Aorta (tissue), 5 donors: ENCODE measurements around the gene PTPRN2. TPM values are rescaled to one million over a fixed set of nuclear protein-coding genes. Genes with fewer than 3 reads are reported as not detected.
A peak's percentile ranks its signal among the peaks of the same experiment; 100 is the strongest.
"Not testable (repeated sequence)": the region's sequence is repeated elsewhere in the genome, so short reads cannot be mapped to it uniquely, and the experiment has no call there.

Experiments used
- ATAC-seq: fragments of 200-7000 bp; cut with Tn5 transposase; one replicate; pipeline ENCODE4 v1.9.1; 2022; ENCODE audit warnings: moderate library complexity; ENCODE audit not compliant: low FRiP score
- DNase-seq, 2 donors: peaks; one replicate each; pipeline ENCODE4 v3.0.0-alpha.2; 2020
- H3K27ac ChIP-seq, 2 donors: one replicate each; pipeline ENCODE4 v1.5.1; 2013; ENCODE audit warnings: low read length in 2 of 2, mild to moderate bottlenecking in 2 of 2, moderate library complexity in 2 of 2, control low read depth in 1 of 2, inconsistent platforms in 1 of 2, low read depth in 1 of 2
- H3K27me3 ChIP-seq, 2 donors: one replicate each; pipeline ENCODE4 v1.6.1; 2013; ENCODE audit warnings: control low read depth in 1 of 2, low read length in 1 of 2, mild to moderate bottlenecking in 1 of 2, moderate library complexity in 1 of 2; ENCODE audit not compliant: insufficient read depth in 2 of 2, control insufficient read depth in 1 of 2
- H3K36me3 ChIP-seq, 2 donors: one replicate each; pipeline ENCODE4 v1.6.1; 2013; ENCODE audit warnings: control low read depth in 1 of 2, low read length in 1 of 2, mild to moderate bottlenecking in 1 of 2; ENCODE audit not compliant: insufficient read depth in 2 of 2, control insufficient read depth in 1 of 2
- H3K4me1 ChIP-seq, 2 donors: one replicate each; pipeline ENCODE4 v1.6.1; 2013; ENCODE audit warnings: low read length in 2 of 2, control low read depth in 1 of 2, mild to moderate bottlenecking in 1 of 2, moderate library complexity in 1 of 2; ENCODE audit not compliant: insufficient read depth in 2 of 2, control insufficient read depth in 1 of 2
- H3K4me3 ChIP-seq, 2 donors: one replicate each; pipeline ENCODE4 v1.5.1; 2013; ENCODE audit warnings: low read length in 2 of 2, control low read depth in 1 of 2, mild to moderate bottlenecking in 1 of 2
- H3K9me3 ChIP-seq: one replicate; pipeline ENCODE4 v1.6.1; 2013; ENCODE audit warnings: mild to moderate bottlenecking, low read length; ENCODE audit not compliant: control insufficient read depth
- WGBS, 2 donors: extraction: QIAGEN DNeasy Blood & Tissue Kit; methylation state at CpG; one replicate each; pipeline ENCODE4 v1.1.7; 2013; 5-methylcytosine and 5-hydroxymethylcytosine counted together
- intact Hi-C, 2 donors: fragments of 100-400 bp; cut with DNase I; formaldehyde crosslinking; loops; one replicate each; pipeline versions ENCODE4 v1.14.2 to v1.15.0; 2022
- polyA plus RNA-seq, 2 donors: library from polyadenylated mRNA; stranded (reverse); fragments of 200-250 nt; gene quantifications; one replicate each; pipeline ENCODE4 v1.2.3, GENCODE V29; 2013
- total RNA-seq, 2 donors: library from RNA; stranded (reverse); fragmentation: NEBNext Ultra II Directional; extraction: Animal tissue kit (Norgen Biotek cat#: 25700); gene quantifications; one replicate each; pipeline ENCODE4 v1.2.1, GENCODE V29; 2021
- donor health status: healthy with polysubstance abuse.
- donor health status: Bipolar disorder and iron deficiency.
- donor health status: DM: no; HTN: no; CAD: no.
- donor health status: DM: no; HTN: no; CAD: no.
- donor health status: DM: yes; HTN: yes; CAD: no.

The PTPRN2 gene
- total and polyA plus RNA-seq, 4 donors, result 0.67 to 3.3 (median 1.4) TPM

DNA sequence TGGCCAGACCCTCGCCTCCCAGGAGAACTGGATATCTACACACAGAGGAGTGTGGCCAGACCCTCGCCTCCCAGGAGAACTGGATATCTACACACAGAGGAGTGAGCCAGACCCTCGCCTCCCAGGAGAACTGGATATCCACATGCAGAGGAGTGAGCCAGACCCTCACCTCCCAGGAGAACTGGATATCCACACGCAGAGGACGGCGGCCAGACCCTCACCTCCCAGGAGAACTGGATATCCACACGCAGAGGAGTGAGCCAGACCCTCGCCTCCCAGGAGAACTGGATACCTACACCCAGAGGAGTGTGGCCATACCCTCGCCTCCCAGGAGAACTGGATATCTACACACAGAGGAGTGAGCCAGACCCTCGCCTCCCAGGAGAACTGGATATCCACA lies 862.3 kb downstream of the PTPRN2 start:
- intact Hi-C loops, H3K4me3 ChIP-seq, H3K4me1 ChIP-seq, H3K36me3 ChIP-seq, DNase-seq, H3K9me3 ChIP-seq, H3K27ac ChIP-seq, ATAC-seq, H3K27me3 ChIP-seq: not testable (repeated sequence)
- 72 to 76% methylated on average over 8 to 10 of the region's 10 CpGs for WGBS, 2 donors

GRCh38 chr7:157723205-157723604 lies 864.4 kb downstream of the PTPRN2 start:
- H3K4me3 ChIP-seq, result no peak overlapping the region
- no peaks in the 10 kb centered on the region for H3K36me3 ChIP-seq
- H3K27ac ChIP-seq, result no peak overlapping the region
- H3K9me3 ChIP-seq, result no peaks in the 10 kb centered on the region
- H3K27me3 ChIP-seq, result no peaks in the 10 kb centered on the region
- DNase-seq (no peak), ATAC-seq (peak; percentile 33)
- no peaks in the 10 kb centered on the region for H3K4me1 ChIP-seq
- WGBS, 2 donors, result 70 to 71% methylated on average over 10 of the region's 10 CpGs
- intact Hi-C loops, result no loop called here

GRCh38 chr7:157722137-157723060 lies 865.2 kb downstream of the PTPRN2 start:
- intact Hi-C loops, result no loop called here
- ATAC-seq (peak; percentile 47), DNase-seq (peak in 1 of 2 donors; percentile 64)
- WGBS, 2 donors, result 79 to 82% methylated on average over 30 to 32 of the region's 32 CpGs
- Histone ChIP-seq H3K4me3 (no peak overlapping the region), H3K4me1 (no peaks in the 10 kb centered on the region), H3K9me3 (no peaks in the 10 kb centered on the region), H3K36me3 (no peaks in the 10 kb centered on the region), H3K27ac (no peak overlapping the region), H3K27me3 (no peaks in the 10 kb centered on the region)

DNA sequence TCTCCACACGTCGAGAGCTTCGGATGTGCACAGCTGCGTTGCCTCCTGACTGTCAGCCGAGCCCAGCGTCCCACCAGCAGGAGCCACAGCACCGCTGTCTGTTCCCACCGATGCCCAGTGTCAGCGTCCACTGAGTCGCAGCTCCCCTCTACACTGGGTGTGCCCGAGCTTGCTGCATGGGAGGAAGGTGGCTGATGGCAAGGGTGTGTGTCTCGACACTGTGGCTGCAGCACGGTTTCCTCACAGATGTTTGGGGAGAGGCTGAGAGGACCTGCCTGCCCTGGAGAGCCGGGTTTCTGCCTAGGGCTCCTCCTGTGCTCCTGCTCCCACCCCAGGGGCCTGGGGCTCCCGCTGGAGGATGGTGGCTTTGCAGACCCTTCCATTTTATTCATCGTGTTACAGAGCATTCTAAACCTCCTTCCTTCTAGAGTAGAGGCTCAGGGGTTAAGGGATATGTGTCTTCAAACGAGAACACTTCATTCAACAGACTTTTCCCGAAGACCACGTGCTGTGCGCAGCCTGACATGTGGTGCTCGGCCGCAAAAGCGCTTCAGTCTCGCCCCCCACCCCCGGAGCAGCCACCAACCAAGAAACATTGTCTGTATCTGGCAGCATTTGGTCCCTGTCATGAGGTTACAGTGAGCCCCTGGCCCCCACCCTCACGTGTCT lies 866.0 kb downstream of the PTPRN2 start:
- intact Hi-C loops, result no loop called here
- DNase-seq, result peak in 1 of 2 donors; percentile 53
- no peak for ATAC-seq
- WGBS, 2 donors, result 78 to 83% methylated on average over 26 of the region's 26 CpGs
- no peaks in the 10 kb centered on the region for H3K4me1 ChIP-seq
- H3K4me3 ChIP-seq, result no peak overlapping the region
- no peak overlapping the region for H3K27ac ChIP-seq
- H3K9me3 ChIP-seq, result no peaks in the 10 kb centered on the region
- no peaks in the 10 kb centered on the region for H3K27me3 ChIP-seq
- H3K36me3 ChIP-seq, result no peaks in the 10 kb centered on the region

DNA sequence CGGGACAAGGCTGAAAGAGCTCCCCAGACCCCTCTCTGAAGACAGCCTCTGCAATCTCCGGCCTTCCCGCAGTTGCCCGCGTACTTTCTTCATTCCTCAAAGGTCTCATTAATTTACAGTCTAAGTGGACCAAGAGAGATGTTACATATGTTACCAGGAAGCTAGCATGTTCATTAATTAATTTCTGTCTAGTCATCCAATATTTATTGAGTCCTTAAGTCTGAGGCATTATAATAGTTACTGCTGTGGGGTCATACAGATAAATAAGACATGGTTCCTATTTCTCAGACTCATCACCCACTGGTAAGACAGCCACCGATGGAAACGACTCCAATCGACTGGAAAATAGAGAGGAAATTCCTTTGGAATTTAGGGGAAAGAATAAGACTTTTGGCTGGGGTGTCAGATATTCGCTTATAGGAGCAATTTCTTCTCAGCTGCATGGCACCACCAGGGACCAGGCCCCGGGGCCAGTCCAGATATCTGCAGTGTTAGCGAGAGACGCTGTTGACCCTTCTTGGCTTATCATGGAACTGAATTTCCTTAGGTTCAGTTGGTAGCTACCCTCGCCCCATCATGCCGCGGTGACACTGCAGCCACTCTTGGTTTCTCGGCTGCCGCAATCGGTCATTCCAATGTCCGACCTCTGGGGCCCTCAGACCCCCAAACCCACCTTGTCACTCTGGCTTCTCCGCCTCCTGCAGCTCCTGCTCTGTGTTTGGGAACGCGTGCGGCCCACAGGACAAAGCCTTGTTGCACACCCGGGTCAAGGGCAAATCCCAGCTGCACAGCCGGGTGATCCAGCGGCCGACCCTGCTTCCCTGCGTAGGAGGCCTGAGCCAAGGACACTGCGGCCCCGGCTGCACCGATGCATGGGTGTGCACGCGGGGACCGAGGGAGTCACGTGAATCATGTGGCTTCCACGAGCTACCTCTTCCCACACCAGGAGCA lies 867.6 kb downstream of the PTPRN2 start:
- H3K27ac ChIP-seq, result no peak overlapping the region
- H3K9me3 ChIP-seq, result no peaks in the 10 kb centered on the region
- H3K27me3 ChIP-seq, result no peaks in the 10 kb centered on the region
- no peak overlapping the region for H3K4me3 ChIP-seq
- no peaks in the 10 kb centered on the region for H3K36me3 ChIP-seq
- intact Hi-C loops, result no loop called here
- DNase-seq, result no peak
- ATAC-seq, result no peak
- H3K4me1 ChIP-seq, result no peaks in the 10 kb centered on the region
- 90 to 92% methylated on average over 36 of the region's 36 CpGs for WGBS, 2 donors

GRCh38 chr7:157719008-157719682 lies 868.5 kb downstream of the PTPRN2 start:
- no peaks in the 10 kb centered on the region for H3K9me3 ChIP-seq
- H3K4me1 ChIP-seq, result no peaks in the 10 kb centered on the region
- WGBS, 2 donors, result 83% methylated on average over 21 of the region's 21 CpGs
- no peaks in the 10 kb centered on the region for H3K27me3 ChIP-seq
- H3K4me3 ChIP-seq, result no peak overlapping the region
- DNase-seq (no peak), ATAC-seq (no peak)
- intact Hi-C loops, result no loop called here
- no peak overlapping the region for H3K27ac ChIP-seq
- no peaks in the 10 kb centered on the region for H3K36me3 ChIP-seq

DNA sequence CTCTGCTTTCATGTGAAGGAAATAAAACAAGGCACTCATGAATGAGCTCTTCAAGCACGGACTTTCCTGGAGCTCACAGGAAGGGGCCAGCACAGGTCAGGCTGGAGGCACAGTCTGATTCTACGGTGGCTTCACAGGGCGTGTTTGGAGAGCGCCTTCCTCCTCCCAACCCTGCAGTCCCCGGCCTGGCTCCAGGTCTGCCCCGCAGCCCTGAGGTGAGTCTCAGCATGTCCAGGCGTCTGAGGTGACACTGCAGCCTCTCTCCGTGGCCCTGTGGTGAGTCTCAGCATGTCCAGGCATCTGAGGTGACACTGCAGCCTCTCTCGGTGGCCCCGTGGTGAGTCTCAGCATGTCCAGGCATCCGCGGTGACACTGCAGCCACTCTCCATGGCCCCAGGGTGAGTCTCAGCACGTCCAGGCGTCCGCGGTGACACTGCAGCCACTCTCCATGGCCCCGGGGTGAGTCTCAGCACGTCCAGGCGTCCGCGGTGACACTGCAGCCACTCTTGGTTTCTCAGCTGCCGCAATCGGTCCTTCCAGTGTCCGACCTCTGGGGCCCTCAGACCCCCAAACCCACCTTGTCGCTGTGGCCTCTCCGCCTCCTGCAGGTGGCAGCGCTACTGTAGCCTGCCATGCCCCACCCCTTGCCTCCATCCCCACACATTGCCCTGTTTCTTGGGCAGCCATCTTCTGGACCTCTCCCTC lies 869.2 kb downstream of the PTPRN2 start:
- Histone ChIP-seq H3K27ac (no peak overlapping the region), H3K4me1 (no peaks in the 10 kb centered on the region), H3K4me3 (no peak overlapping the region), H3K36me3 (no peaks in the 10 kb centered on the region), H3K9me3 (peaks cover 2% of the 10 kb centered on the region), H3K27me3 (no peaks in the 10 kb centered on the region)
- intact Hi-C loops, result no loop called here
- WGBS, 2 donors, result 72 to 77% methylated on average over 27 of the region's 27 CpGs
- DNase-seq (no peak), ATAC-seq (no peak)
